Activated naive CD8-positive, alpha-beta T cell treated with anti-CD3 and anti-CD28 coated beads for 36 hours (primary cell): ENCODE results near the gene PCCA. TPM values are rescaled to one million over a fixed set of nuclear protein-coding genes. Genes with fewer than 3 reads are reported as not detected.
"Not testable (repeated sequence)": the region's sequence is repeated elsewhere in the genome, so short reads cannot be mapped to it uniquely, and the experiment has no call there.

Source experiments
- DNase-seq: peaks from one replicate; pipeline ENCODE4 v3.0.0; 2021
- H3K27ac Mint-ChIP-seq: one replicate; pipeline ENCODE4 v1.8.0; 2022; ENCODE audit warnings: mild to moderate bottlenecking, moderate library complexity, mixed read lengths
- H3K27me3 Mint-ChIP-seq: one replicate; pipeline ENCODE4 v1.8.0; 2022; ENCODE audit warnings: mild to moderate bottlenecking, mixed read lengths
- H3K36me3 Mint-ChIP-seq: one replicate; pipeline ENCODE4 v1.8.0; 2021; ENCODE audit warnings: mild to moderate bottlenecking, mixed read lengths
- H3K4me1 Mint-ChIP-seq: one replicate; pipeline ENCODE4 v1.8.0; 2021; ENCODE audit warnings: mixed read lengths
- H3K4me3 Mint-ChIP-seq: one replicate; pipeline ENCODE4 v1.8.0; 2022; ENCODE audit warnings: mild to moderate bottlenecking, moderate library complexity, mixed read lengths
- H3K9me3 Mint-ChIP-seq: one replicate; pipeline ENCODE4 v1.8.0; 2022; ENCODE audit warnings: mixed read lengths
- total RNA-seq, 2 experiments: library from RNA; stranded (reverse); gene quantifications; one replicate each; pipeline ENCODE4 v1.2.3, GENCODE V29; 2021

PCCA gene
- total RNA-seq, 2 experiments from 2014 or later: 6.9 to 8.3 TPM

- no peak for DNase-seq
- H3K4me3 Mint-ChIP-seq: no peak overlapping the region
- no peak overlapping the region for H3K27ac Mint-ChIP-seq
- peaks cover 13% of the 10 kb centered on the region for H3K4me1 Mint-ChIP-seq
- H3K36me3 Mint-ChIP-seq: peaks cover 24% of the 10 kb centered on the region
- H3K9me3 Mint-ChIP-seq: peaks cover 6% of the 10 kb centered on the region
- no peaks in the 10 kb centered on the region for H3K27me3 Mint-ChIP-seq
These were observed 124.7 kb downstream of the PCCA start for GRCh38 chr13:100213576-100213975.

GRCh38 chr13:100214886-100215285, 126.0 kb downstream of the PCCA start:
- peaks cover 6% of the 10 kb centered on the region for H3K9me3 Mint-ChIP-seq
- no peak overlapping the region for H3K27ac Mint-ChIP-seq
- H3K4me1 Mint-ChIP-seq: peaks cover 11% of the 10 kb centered on the region
- no peaks in the 10 kb centered on the region for H3K27me3 Mint-ChIP-seq
- DNase-seq: no peak
- peaks cover 24% of the 10 kb centered on the region for H3K36me3 Mint-ChIP-seq
- no peak overlapping the region for H3K4me3 Mint-ChIP-seq

- H3K27ac Mint-ChIP-seq: no peak overlapping the region
- no peaks in the 10 kb centered on the region for H3K9me3 Mint-ChIP-seq
These were observed 132.3 kb downstream of the PCCA start for GRCh38 chr13:100221166-100221565.

GRCh38 chr13:100223966-100224530, 135.2 kb downstream of the PCCA start:
- not testable (repeated sequence) for DNase-seq, H3K4me1 Mint-ChIP-seq, H3K4me3 Mint-ChIP-seq, H3K27me3 Mint-ChIP-seq, H3K27ac Mint-ChIP-seq, H3K9me3 Mint-ChIP-seq, H3K36me3 Mint-ChIP-seq

More at GRCh38 chr13:100221166-100221565, 132.3 kb downstream of the PCCA start:
- Mint-ChIP-seq H3K27me3 (no peaks in the 10 kb centered on the region), H3K4me1 (peaks cover 5% of the 10 kb centered on the region), H3K36me3 (peaks cover 5% of the 10 kb centered on the region), H3K4me3 (no peak overlapping the region)
- DNase-seq: no peak

GRCh38 chr13:100229603-100230002, 140.7 kb downstream of the PCCA start:
- Mint-ChIP-seq H3K27ac (no peak overlapping the region), H3K4me3 (no peak overlapping the region), H3K9me3 (no peaks in the 10 kb centered on the region), H3K4me1 (no peaks in the 10 kb centered on the region), H3K27me3 (no peaks in the 10 kb centered on the region), H3K36me3 (no peaks in the 10 kb centered on the region)
- DNase-seq: no peak

GRCh38 chr13:100230769-100231149, 141.9 kb downstream of the PCCA start:
- Mint-ChIP-seq H3K27ac (no peak overlapping the region), H3K36me3 (no peaks in the 10 kb centered on the region), H3K4me1 (peaks cover 4% of the 10 kb centered on the region), H3K4me3 (no peak overlapping the region), H3K9me3 (no peaks in the 10 kb centered on the region), H3K27me3 (no peaks in the 10 kb centered on the region)
- no peak for DNase-seq

GRCh38 chr13:100231176-100231575, 142.3 kb downstream of the PCCA start:
- no peaks in the 10 kb centered on the region for H3K36me3 Mint-ChIP-seq
- H3K27me3 Mint-ChIP-seq: no peaks in the 10 kb centered on the region
- no peak overlapping the region for H3K4me3 Mint-ChIP-seq
- DNase-seq: no peak
- H3K4me1 Mint-ChIP-seq: peaks cover 4% of the 10 kb centered on the region
- H3K9me3 Mint-ChIP-seq: no peaks in the 10 kb centered on the region
- H3K27ac Mint-ChIP-seq: no peak overlapping the region

- DNase-seq: no peak
- Mint-ChIP-seq H3K27ac (no peak overlapping the region), H3K27me3 (no peaks in the 10 kb centered on the region), H3K4me1 (peaks cover 4% of the 10 kb centered on the region), H3K9me3 (no peaks in the 10 kb centered on the region), H3K4me3 (no peak overlapping the region), H3K36me3 (peaks cover 3% of the 10 kb centered on the region)
These were observed 145.1 kb downstream of the PCCA start for GRCh38 chr13:100234006-100234405.

- DNase-seq: no peak
These were observed 145.7 kb downstream of the PCCA start for GRCh38 chr13:100234524-100235136.

GRCh38 chr13:100235311-100235901, 146.5 kb downstream of the PCCA start:
- DNase-seq: no peak
- Mint-ChIP-seq H3K36me3 (peaks cover 3% of the 10 kb centered on the region), H3K9me3 (no peaks in the 10 kb centered on the region), H3K27me3 (no peaks in the 10 kb centered on the region), H3K4me3 (no peak overlapping the region), H3K4me1 (peaks cover 4% of the 10 kb centered on the region), H3K27ac (no peak overlapping the region)

More at GRCh38 chr13:100234524-100235136, 145.7 kb downstream of the PCCA start:
- Mint-ChIP-seq H3K9me3 (no peaks in the 10 kb centered on the region), H3K36me3 (peaks cover 3% of the 10 kb centered on the region), H3K27me3 (no peaks in the 10 kb centered on the region), H3K27ac (no peak overlapping the region), H3K4me3 (no peak overlapping the region), H3K4me1 (peaks cover 4% of the 10 kb centered on the region)

GRCh38 chr13:100240109-100240779, 151.4 kb downstream of the PCCA start:
- H3K36me3 Mint-ChIP-seq: peaks cover 3% of the 10 kb centered on the region
- no peak overlapping the region for H3K4me3 Mint-ChIP-seq
- no peak overlapping the region for H3K27ac Mint-ChIP-seq
- no peaks in the 10 kb centered on the region for H3K9me3 Mint-ChIP-seq
- peaks cover 3% of the 10 kb centered on the region for H3K4me1 Mint-ChIP-seq
- H3K27me3 Mint-ChIP-seq: no peaks in the 10 kb centered on the region
- no peak for DNase-seq

GRCh38 chr13:100244431-100244830, 155.5 kb downstream of the PCCA start:
- no peaks in the 10 kb centered on the region for H3K4me1 Mint-ChIP-seq
- H3K27ac Mint-ChIP-seq: no peak overlapping the region
- peaks cover 9% of the 10 kb centered on the region for H3K36me3 Mint-ChIP-seq
- H3K9me3 Mint-ChIP-seq: peaks cover 8% of the 10 kb centered on the region
- no peaks in the 10 kb centered on the region for H3K27me3 Mint-ChIP-seq
- H3K4me3 Mint-ChIP-seq: no peak overlapping the region
- DNase-seq: no peak

GRCh38 chr13:100245104-100245503, 156.2 kb downstream of the PCCA start:
- Mint-ChIP-seq H3K4me1 (no peaks in the 10 kb centered on the region), H3K27ac (no peak overlapping the region), H3K36me3 (peaks cover 11% of the 10 kb centered on the region), H3K27me3 (no peaks in the 10 kb centered on the region), H3K4me3 (no peak overlapping the region), H3K9me3 (peaks cover 8% of the 10 kb centered on the region)
- no peak for DNase-seq

GRCh38 chr13:100247937-100248336, 159.0 kb downstream of the PCCA start:
- no peaks in the 10 kb centered on the region for H3K27me3 Mint-ChIP-seq
- no peak overlapping the region for H3K27ac Mint-ChIP-seq
- peaks cover 12% of the 10 kb centered on the region for H3K36me3 Mint-ChIP-seq

GRCh38 chr13:100254002-100254401, 165.1 kb downstream of the PCCA start:
- Mint-ChIP-seq H3K27ac (no peak overlapping the region), H3K9me3 (peaks cover 6% of the 10 kb centered on the region), H3K27me3 (no peaks in the 10 kb centered on the region)

More at GRCh38 chr13:100247937-100248336, 159.0 kb downstream of the PCCA start:
- H3K9me3 Mint-ChIP-seq: peaks cover 8% of the 10 kb centered on the region
- H3K4me1 Mint-ChIP-seq: no peaks in the 10 kb centered on the region
- no peak for DNase-seq
- no peak overlapping the region for H3K4me3 Mint-ChIP-seq

More at GRCh38 chr13:100254002-100254401, 165.1 kb downstream of the PCCA start:
- Mint-ChIP-seq H3K4me1 (no peaks in the 10 kb centered on the region), H3K4me3 (no peak overlapping the region), H3K36me3 (peaks cover 15% of the 10 kb centered on the region)
- DNase-seq: no peak
